NCI-H510A treated with DMSO at 0.1 percent for 48 hours (cell line): ENCODE data around the gene TBXT.

Source experiments
- DNase-seq: peaks from one replicate; lab custom pipeline; 2025; lab: John Stamatoyannopoulos, UW

Gene TBXT

DNA sequence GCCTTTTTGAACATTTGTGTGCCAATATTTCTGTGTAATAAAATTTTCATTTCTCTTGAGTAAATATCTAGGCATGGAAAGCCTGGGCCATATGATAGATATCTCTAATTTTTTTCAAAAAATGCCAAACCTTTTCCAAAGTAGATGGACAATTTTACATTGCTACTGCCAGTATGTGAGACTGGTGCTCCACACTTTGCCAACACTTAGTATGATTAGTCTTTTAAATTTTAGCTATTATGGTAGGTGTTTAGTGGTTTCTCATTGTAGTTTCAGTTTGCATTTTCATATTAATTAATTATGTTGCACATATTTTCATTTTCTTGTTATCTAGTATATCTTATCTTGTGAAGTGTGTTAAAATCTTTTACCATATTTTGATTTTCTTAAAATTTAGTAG lies 52.0 kb downstream of the TBXT start:
- no peak for DNase-seq

GRCh38 chr6:166112580-166112979 lies 55.1 kb downstream of the TBXT start:
- no peak for DNase-seq

DNA sequence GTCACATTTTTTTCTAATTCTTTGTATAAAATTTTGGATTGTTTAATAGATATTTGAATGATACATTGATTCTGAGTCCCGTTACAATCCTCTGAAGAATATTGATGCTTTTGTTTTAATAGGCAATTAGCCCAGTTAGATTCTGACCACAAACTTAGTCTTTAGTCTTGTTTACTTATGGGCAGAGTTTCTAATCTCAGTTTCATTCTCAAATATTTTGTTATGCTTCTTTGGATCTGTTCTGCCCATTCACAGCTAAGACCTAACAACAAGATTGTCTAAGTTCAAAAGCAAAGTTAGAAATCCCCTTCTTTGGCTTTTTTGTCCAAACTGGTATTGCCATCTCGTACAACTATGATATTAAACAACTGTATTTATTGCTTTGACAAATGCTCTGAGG lies 58.0 kb downstream of the TBXT start:
- no peak for DNase-seq
